T-helper 2 cell treated with Interferon-gamma antibody and Interleukin-4, amounts not matched to agents 100 ng/mL and 5 ng/mL, for 36 hours (primary cell): ENCODE results near the gene LFNG. TPM values are rescaled to one million over a fixed set of nuclear protein-coding genes. Genes with fewer than 3 reads are reported as not detected.

Experiments used
- intact Hi-C: fragments of 100-400 bp; cut with micrococcal nuclease; formaldehyde crosslinking; loops from one replicate; pipeline ENCODE4 v1.15.1; 2023
- total RNA-seq: library from RNA; stranded (reverse); gene quantifications from 2 replicates; pipeline ENCODE4 v1.2.3, GENCODE V29; 2022

The LFNG gene
- total RNA-seq, 1 donor from 2014 or later = 85.6 TPM

DNA sequence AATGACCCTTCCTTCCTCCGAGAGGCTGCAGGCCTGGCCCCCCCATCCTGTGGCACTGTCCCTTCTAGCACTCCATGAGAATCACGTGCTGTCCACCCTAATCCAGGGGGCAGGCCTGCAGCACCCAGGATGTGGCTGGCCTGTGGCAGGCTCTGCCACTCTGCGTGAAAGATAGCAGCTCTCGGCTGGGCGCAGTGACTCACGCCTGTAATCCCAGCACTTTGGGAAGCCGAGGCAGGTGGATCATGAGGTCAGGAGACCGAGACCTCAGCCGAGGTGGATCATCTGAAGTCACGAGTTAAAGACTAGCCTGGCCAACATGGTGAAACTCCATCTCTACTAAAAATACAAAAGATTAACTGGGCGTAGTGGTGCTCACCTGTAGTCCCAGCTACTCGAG lies 18.9 kb upstream of the LFNG start:
- intact Hi-C loops = no loop called here

GRCh38 chr7:2501947-2502646 lies 17.5 kb upstream of the LFNG start:
- intact Hi-C loops = no loop called here

- intact Hi-C loops = no loop called here
Measured at GRCh38 chr7:2502647-2502966, 17.0 kb upstream of the LFNG start.

DNA sequence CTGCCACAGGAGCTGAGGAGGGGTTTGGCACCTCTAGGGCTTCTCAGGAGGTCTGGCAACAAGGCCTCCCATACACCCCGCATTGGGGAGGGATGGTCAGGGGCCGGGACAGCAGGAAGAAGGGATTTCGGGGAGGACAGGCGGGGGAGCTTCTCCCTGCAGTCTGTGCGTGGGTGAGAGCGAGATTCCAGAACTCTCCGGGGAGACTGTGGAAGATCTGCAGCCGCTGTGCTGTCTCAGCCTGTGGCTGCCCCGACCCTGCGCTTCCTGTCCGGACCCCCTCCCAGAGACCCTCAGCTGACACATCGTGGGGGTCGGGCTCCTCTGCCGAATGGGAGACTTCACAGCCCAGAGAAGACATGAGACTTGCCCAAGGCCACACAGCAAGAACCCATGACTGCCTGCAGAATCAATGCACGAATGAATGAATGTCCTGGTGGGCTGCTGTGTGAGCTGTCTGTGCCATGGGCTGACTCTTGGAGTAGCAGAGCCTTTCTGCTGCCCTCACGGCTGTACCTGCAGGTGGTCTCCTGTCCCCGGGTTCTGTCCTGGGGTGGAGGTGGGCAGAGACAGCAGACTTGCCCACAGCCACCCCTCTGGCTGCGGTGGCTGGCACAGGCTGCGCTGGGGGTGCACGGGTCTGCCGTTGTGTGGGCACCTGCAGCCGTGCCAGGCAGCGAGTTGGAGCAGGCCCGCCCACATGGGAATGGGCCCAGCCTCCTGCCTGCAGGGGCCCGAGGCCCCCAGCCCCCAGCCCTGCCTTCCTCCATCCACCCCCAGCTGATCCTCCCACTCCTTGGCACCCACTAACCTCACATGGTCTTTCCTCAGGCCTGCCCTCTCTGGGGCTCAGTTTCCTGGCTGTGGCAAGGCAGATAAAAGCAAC lies 16.3 kb upstream of the LFNG start:
- intact Hi-C loops = no loop called here

- intact Hi-C loops = no loop called here
Measured at GRCh38 chr7:2504128-2504888, 15.3 kb upstream of the LFNG start.

DNA sequence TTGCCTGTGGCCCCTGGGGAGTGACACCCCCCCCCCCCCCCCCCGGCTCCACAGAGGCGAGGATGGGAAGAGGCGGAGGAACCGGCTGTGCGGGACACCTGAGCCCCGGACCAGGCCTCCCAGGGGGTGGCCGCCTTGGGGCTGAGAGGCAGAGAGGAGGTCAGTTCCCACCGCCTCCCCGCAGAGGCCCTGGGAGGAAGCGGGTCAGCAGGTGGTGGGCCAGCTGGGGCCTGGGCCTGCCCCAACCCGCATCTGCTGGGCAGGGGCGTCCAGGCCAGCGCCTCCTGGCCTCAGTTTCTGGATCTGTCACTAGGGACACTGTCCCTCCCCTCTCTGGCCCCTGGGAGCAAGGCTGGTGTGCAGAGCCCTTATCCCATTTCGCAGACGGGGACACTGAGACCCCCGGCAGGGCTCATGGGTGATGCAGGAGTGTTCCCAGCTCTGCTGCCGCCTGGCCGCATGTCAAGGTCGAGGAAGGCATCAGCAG lies 14.6 kb upstream of the LFNG start:
- intact Hi-C loops = no loop called here

GRCh38 chr7:2505401-2505800 lies 14.2 kb upstream of the LFNG start:
- intact Hi-C loops = no loop called here

GRCh38 chr7:2507208-2507916 lies 12.2 kb upstream of the LFNG start:
- intact Hi-C loops = no loop called here

DNA sequence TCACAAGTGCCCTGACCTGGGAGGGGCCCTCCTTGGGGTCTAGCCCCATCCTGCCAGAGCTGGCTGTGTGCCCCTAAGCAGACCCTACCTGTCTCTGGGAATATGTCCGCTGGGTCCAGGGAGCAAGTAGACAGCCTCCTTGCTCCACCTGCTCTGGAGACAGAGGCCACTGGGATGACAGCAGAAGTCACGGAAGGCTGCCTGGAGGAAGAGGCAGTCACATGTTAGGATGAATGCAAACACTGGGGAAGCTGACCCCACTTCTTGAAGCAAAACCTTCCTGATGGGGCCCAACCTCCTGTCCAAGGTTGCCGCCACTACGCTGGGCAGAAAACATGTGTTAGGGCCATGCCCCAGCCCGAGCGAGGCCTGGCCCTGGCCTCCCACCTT lies 11.7 kb upstream of the LFNG start:
- intact Hi-C loops = no loop called here

GRCh38 chr7:2508327-2509215 lies 11.0 kb upstream of the LFNG start:
- intact Hi-C loops = no loop called here

DNA sequence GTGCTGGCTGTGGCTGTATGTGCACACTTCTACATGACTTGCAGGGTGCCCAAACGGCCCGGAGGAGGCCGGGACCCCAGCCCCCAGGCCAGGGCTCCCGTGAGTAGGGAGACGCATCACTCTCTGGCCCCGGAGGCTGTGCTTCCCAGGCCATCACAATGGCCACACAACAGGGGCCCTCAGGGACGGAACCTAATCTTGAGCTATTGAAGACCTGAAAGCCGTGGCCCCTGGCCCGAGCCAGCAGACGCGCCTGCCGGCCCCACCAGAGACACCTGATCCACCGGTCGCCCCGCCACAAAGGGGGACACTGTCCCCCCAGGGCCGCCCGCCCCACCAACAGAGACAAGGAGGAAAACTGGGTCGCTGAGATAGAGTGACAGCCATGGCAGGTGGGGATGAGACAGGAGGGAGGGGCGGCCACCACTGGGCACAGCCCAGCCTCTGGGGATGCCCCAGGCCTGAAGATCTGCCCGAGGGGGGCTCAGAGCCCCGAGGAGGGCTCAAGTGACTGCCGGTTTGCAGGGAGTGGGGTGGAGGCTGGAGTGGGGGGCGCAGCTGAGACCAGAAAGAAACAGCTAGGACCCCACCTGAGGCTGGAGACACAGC lies 10.2 kb upstream of the LFNG start:
- intact Hi-C loops = no loop called here

GRCh38 chr7:2510130-2510776 lies 9.3 kb upstream of the LFNG start:
- intact Hi-C loops = no loop called here

DNA sequence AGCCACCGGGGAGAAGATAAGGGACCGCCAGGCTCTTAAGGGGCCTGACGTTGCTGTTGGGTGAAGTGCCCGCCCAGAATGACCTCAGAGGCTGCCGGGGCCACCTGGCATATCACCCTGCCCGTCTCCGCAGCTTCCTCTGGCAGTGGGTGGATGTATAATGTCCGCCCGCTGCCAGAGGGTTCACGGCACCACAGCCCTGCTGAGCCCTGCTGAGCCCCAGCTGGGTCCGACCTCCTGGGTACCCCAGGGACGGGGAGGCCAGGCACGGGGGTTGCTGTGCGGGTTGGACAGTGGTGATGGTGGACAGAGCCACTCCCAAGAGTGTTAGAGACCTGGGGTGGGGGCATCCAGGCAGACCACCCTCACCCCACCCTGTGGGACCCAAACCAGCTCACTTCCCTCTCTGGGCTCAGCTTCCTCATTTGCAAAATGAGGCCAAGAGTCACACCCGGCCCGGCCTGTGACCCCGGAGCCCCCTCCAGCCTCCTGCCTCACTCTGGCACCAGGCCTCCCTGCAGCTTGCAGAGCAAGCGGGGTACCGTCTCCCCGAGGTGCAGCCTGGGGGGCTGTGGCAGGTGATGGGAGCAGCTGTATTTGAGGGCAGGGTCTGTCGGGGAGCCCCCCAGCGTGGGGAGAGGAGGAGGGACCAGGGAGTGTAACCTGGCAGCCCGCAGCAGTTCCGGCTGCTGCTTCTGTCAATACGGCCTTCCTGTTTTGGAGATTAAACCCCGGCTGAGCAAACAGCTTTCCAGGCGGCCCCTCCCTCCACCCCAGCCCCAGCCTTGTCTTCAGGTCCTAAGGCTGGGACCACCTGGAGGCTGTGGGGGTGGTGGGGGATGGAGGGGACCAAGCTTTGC lies 8.4 kb upstream of the LFNG start:
- intact Hi-C loops = loop anchor here (1.0 kb wide), 1 partner anchor 8 kb away; the partner anchor contains the start of gene LFNG

DNA sequence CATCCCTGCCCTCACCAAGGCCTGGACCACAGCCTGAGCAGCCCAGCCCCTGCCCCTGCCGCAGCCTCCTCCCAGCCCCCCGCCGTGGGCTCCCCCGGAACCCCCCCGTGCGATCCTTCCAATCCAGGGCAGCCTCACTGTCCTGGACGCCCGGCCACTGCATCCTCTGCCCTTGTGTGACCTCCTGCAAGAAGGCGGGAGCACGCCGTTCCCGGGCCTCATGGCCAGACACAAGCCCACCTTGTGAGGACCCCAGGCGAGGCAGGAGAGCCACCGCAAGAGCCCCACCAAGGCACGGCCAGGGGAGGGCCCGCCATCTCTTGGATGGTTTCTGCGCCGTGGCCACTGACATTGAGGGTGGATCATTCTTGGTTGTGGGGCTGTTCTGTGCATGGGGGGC lies 7.8 kb upstream of the LFNG start:
- intact Hi-C loops = loop anchor here (1.0 kb wide), 2 partner anchors 8 to 122 kb away; partner anchors contain the start of gene LFNG

DNA sequence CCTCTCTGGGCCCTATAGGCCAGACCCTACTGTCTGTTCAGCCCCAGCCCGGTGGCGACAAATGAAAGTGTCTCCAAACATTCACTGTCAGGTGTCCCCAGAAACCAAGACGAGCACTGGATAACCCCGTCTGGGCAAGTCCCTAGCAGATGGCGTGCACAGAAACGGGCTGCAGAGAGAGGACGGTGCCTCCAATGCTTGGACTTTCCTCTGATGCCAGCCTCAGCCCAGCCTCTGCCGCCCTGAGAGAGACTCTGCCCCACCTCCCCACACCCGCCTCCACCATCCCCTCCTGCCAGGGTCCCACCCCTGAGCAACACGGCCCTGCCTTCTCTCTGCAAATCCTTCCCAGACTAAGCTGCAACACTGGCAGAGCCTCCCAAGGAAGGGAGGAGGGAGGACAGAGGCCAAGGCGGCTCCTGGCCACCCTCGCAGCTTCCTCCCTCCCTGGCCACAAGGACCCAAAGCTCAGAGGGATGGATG lies 7.4 kb upstream of the LFNG start:
- intact Hi-C loops = loop anchor here (1.0 kb wide), 1 partner anchor 121 kb away; no protein-coding TSS in a partner anchor

DNA sequence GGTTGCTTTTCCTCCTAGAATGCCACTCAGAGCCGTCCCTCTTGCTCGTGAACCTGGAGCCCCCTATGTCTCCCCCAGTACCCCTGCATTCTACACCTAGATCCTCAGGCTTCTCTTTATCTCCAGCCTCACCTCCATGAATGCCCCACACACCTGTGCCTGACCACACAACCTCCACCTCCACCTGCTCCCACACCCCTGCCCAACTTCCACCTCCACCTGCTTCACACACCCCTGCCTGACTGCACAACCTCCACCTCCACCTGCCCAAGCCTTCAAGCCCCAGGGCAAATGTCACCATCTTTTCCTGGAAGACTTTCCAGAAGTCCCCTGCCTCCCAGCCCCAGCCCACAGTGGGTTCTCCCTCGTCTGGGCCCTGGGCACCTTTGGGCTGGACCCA lies 6.9 kb upstream of the LFNG start:
- intact Hi-C loops = loop anchor here (1.0 kb wide), 1 partner anchor 121 kb away; no protein-coding TSS in a partner anchor

- intact Hi-C loops = no loop called here
Measured at GRCh38 chr7:2513702-2514101, 5.9 kb upstream of the LFNG start.
